Glutamatergic neuron (in vitro differentiated cells): ENCODE data around the gene KCNJ6. TPM values are rescaled to one million over a fixed set of nuclear protein-coding genes. Genes with fewer than 3 reads are reported as not detected.

Source experiments
- DNase-seq: peaks from one replicate; pipeline ENCODE4 v3.0.0; 2022
- H3K27ac Mint-ChIP-seq: one replicate; pipeline ENCODE4 v1.8.0; 2020; ENCODE audit warnings: mild to moderate bottlenecking, mixed read lengths, inconsistent platforms; ENCODE audit not compliant: unreplicated experiment
- H3K27me3 Mint-ChIP-seq: one replicate; pipeline ENCODE4 v1.8.0; 2020; ENCODE audit warnings: mild to moderate bottlenecking, moderate library complexity, mixed read lengths, inconsistent platforms; ENCODE audit not compliant: unreplicated experiment
- H3K36me3 Mint-ChIP-seq: one replicate; pipeline ENCODE4 v1.8.0; 2020; ENCODE audit warnings: mild to moderate bottlenecking, mixed read lengths, inconsistent platforms; ENCODE audit not compliant: unreplicated experiment
- H3K4me1 Mint-ChIP-seq: one replicate; pipeline ENCODE4 v1.8.0; 2020; ENCODE audit warnings: mild to moderate bottlenecking, low read depth, mixed read lengths, inconsistent platforms; ENCODE audit not compliant: unreplicated experiment
- H3K4me3 Mint-ChIP-seq: one replicate; pipeline ENCODE4 v1.8.0; 2020; ENCODE audit warnings: mild to moderate bottlenecking, mixed read lengths, inconsistent platforms; ENCODE audit not compliant: unreplicated experiment
- H3K9me3 Mint-ChIP-seq: one replicate; pipeline ENCODE4 v1.8.0; 2020; ENCODE audit warnings: mild to moderate bottlenecking, moderate library complexity, mixed read lengths, inconsistent platforms; ENCODE audit not compliant: unreplicated experiment
- CTCF ChIP-seq: fragments of 200-600 bp; sonication (generic); IDR thresholded peaks from one replicate; pipeline ENCODE4 v1.5.0; 2021; ENCODE audit not compliant: partially characterized antibody, unreplicated experiment
- total RNA-seq: library from RNA; stranded (reverse); fragmentation: NEBNext Ultra II Directional; extraction: Animal tissue kit (Norgen Biotek cat#: 25700); gene quantifications from one replicate; pipeline ENCODE4 v1.2.1, GENCODE V29; 2021; ENCODE audit not compliant: unreplicated experiment

KCNJ6 gene
- total RNA-seq, 1 donor from 2014 or later = 80.5 TPM

GRCh38 chr21:37917612-37918011 is 1.4 kb upstream of the KCNJ6 start:
- H3K9me3 Mint-ChIP-seq = peaks cover 23% of the 10 kb centered on the region
- peak overlapping the region; percentile 34 for H3K27ac Mint-ChIP-seq
- no peak for TF ChIP-seq CTCF
- DNase-seq = no peak
- peaks cover 9% of the 10 kb centered on the region for H3K27me3 Mint-ChIP-seq
- H3K4me3 Mint-ChIP-seq = peak overlapping the region; percentile 95
- H3K4me1 Mint-ChIP-seq = peaks cover 22% of the 10 kb centered on the region
- peaks cover 4% of the 10 kb centered on the region for H3K36me3 Mint-ChIP-seq

DNA sequence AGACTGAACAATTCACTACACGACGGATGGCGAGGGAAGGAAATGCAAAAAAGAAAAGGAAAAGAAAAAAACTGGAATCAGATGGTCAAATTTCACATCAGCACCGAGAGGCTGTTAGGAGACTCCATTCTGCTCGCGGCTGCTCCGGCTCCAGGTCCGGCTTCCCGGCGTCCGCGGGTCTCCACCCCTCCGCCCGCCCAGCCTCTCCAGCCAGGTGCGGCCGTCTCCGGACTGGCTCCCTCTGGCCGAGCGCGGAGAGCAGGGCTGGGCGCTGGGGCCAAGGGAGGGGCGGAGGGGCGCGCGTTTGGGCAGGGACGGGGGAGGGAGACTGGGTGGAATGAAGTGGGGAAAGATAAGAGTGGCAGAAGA is 332 bp downstream of the KCNJ6 start:
- peaks cover 4% of the 10 kb centered on the region for H3K36me3 Mint-ChIP-seq
- peak; percentile 77 for DNase-seq

DNA sequence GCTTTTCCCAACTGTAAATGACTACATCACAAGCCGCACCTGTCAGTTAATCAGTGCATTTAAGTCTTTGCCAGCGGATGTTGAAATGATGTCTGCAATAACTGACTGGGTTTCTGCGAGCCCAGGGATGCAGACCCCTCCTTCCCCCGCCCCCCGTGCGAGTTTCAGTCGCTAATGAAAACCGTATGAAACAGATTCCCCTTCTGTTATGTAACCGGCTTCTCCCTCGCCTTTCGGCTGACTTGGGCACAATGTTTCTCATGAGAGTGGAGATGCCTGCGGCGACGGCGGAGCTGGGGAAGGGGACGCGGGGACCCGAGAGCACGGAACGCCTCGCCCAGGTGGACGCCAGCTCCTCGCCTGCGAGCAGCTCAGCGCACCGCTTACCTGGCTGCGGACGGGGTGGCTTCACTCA is 753 bp downstream of the KCNJ6 start:
- no peak for TF ChIP-seq CTCF
- peaks cover 9% of the 10 kb centered on the region for H3K27me3 Mint-ChIP-seq

More for the DNA sequence above, 332 bp downstream of the KCNJ6 start:
- Mint-ChIP-seq H3K4me3 (peak overlapping the region; percentile 95), H3K27ac (peak overlapping the region; percentile 97), H3K9me3 (peaks cover 27% of the 10 kb centered on the region), H3K27me3 (peaks cover 9% of the 10 kb centered on the region), H3K4me1 (peaks cover 34% of the 10 kb centered on the region)
- no peak for TF ChIP-seq CTCF

GRCh38 chr21:37912616-37913015 is 3.6 kb downstream of the KCNJ6 start:
- H3K27me3 Mint-ChIP-seq = peaks cover 9% of the 10 kb centered on the region
- peak overlapping the region; percentile 95 for H3K4me3 Mint-ChIP-seq
- peaks cover 27% of the 10 kb centered on the region for H3K9me3 Mint-ChIP-seq
- peaks cover 36% of the 10 kb centered on the region for H3K4me1 Mint-ChIP-seq
- no peak for DNase-seq
- TF ChIP-seq CTCF = no peak
- peaks cover 4% of the 10 kb centered on the region for H3K36me3 Mint-ChIP-seq
- H3K27ac Mint-ChIP-seq = peak overlapping the region; percentile 94

More for the DNA sequence above, 753 bp downstream of the KCNJ6 start:
- Mint-ChIP-seq H3K4me1 (peaks cover 34% of the 10 kb centered on the region), H3K27ac (peak overlapping the region; percentile 97), H3K4me3 (peak overlapping the region; percentile 95), H3K9me3 (peaks cover 27% of the 10 kb centered on the region), H3K36me3 (peaks cover 4% of the 10 kb centered on the region)
- DNase-seq = peak; percentile 72

DNA sequence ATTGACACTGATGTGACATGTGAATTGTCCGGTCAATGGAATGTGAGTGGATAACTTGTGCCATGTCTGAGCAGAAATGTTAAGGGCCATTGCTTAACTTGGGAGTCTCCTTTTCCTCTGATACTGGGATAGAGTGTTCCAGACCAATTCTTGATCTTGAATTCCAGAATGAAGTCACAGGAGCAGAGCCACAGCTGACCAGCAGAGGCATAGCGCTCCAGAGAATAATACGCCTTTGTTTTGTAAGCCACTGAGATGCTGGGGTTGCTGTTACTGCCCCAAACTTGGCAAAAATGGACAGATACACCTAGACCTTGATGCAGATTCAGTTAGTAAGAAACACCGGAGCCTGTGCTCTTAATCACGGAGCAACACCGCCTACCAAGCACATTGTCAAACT is 6.3 kb downstream of the KCNJ6 start:
- no peak overlapping the region for H3K27ac Mint-ChIP-seq
- H3K9me3 Mint-ChIP-seq = peaks cover 15% of the 10 kb centered on the region
- peaks cover 3% of the 10 kb centered on the region for H3K27me3 Mint-ChIP-seq
- H3K4me1 Mint-ChIP-seq = peaks cover 47% of the 10 kb centered on the region
- DNase-seq = no peak
- peak; percentile 40 for TF ChIP-seq CTCF
- H3K36me3 Mint-ChIP-seq = peaks cover 4% of the 10 kb centered on the region
- peak overlapping the region; percentile 77 for H3K4me3 Mint-ChIP-seq
